IPS-20b (cell line): Measurements from ENCODE around the gene MAFG.

ENCODE experiments used
- H3K27ac ChIP-seq: one replicate; pipeline ENCODE4 v1.5.1; 2013; ENCODE audit warnings: low read length
- H3K27me3 ChIP-seq: 2 replicates; pipeline ENCODE4 v1.6.1; 2013; ENCODE audit warnings: mild to moderate bottlenecking, low read length, inconsistent platforms; ENCODE audit not compliant: insufficient read depth
- H3K36me3 ChIP-seq: 2 replicates; pipeline ENCODE4 v1.6.1; 2013; ENCODE audit warnings: low read depth, mild to moderate bottlenecking, inconsistent platforms, low read length, moderate library complexity; ENCODE audit not compliant: insufficient read depth
- H3K4me1 ChIP-seq: 2 replicates; pipeline ENCODE4 v1.6.1; 2013; ENCODE audit warnings: mild to moderate bottlenecking, control low read depth, inconsistent platforms, low read length, moderate library complexity; ENCODE audit not compliant: insufficient read depth
- H3K4me3 ChIP-seq: 2 replicates; pipeline ENCODE4 v1.5.1; 2013; ENCODE audit warnings: mild to moderate bottlenecking, low read length, inconsistent platforms
- H3K9ac ChIP-seq: 2 replicates; pipeline ENCODE4 v1.6.1; 2013; ENCODE audit warnings: low read depth, mild to moderate bottlenecking, inconsistent platforms, low read length, moderate library complexity
- H3K9me3 ChIP-seq: 2 replicates; pipeline ENCODE4 v1.6.1; 2013; ENCODE audit warnings: mild to moderate bottlenecking, low read depth, low read length, inconsistent platforms; ENCODE audit not compliant: insufficient read depth

The MAFG gene

DNA sequence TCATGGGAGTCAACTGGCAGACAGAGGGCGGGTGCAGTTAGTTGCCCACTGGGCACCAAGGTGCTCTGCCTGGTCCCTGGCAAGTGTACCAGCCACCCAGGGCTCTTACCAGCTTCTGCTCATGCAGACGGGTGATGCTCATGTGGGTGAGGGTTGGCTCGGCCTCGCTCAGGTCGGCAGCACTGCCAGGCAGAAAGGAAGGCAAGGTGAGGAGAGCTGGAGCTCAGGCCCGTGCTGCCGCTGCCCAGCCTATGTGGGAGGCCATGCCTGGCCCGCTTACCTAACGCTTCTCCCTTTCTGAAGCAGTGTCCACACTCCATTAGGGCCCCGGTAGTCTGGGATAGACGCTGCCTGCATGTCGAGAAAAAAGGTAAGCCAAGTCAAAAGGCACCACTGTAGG, 12.2 kb downstream of the MAFG start:
- no peaks in the 10 kb centered on the region for H3K9me3 ChIP-seq
- H3K27me3 ChIP-seq, result peaks cover 4% of the 10 kb centered on the region; the same call in 1 of the 2 replicates
- peaks cover 44% of the 10 kb centered on the region for H3K36me3 ChIP-seq
- peaks cover 6% of the 10 kb centered on the region; the same call in 1 of the 2 replicates for H3K4me1 ChIP-seq
- no peak overlapping the region for H3K9ac ChIP-seq
- no peak overlapping the region for H3K27ac ChIP-seq
- no peak overlapping the region for H3K4me3 ChIP-seq

DNA sequence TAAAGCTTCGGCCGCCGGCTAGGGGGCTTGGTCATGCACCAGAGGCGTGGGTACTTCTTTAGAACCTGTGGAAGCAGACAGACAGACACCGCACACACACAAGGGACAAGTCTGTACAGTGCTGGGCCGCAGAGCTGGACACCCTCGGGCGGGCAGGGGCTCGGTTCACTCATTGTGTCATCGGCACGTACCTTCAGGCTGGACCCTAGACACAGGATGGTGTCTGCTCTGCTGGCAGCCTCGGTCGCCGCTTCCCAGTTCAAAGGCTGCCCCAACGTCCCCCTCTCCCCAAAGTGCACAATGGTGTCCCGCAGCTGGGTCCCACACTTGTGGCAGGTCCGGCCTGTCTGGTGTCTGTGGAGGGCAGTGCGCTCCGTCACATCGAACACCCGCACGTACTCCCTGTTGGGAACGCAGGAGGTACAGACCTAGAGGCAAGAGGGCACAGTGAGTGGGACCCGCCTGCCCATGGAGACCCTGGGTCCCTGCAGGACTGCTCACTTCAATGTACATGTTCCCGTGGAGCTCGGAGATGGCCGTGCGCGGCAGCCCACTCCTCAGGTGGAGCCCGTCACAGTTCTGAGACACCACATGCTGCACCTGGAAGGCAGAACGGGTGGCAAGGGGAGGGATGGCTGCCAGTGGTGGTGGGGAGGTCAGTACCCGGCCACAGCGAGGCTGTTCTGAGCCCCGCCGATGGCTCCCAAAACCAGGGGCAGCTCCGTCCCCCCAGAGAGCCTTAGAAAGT, 13.3 kb downstream of the MAFG start:
- Histone ChIP-seq H3K9ac (no peak overlapping the region), H3K27me3 (peaks cover 6% of the 10 kb centered on the region; the same call in 1 of the 2 replicates), H3K4me3 (no peak overlapping the region), H3K4me1 (peaks cover 6% of the 10 kb centered on the region; the same call in 1 of the 2 replicates), H3K9me3 (no peaks in the 10 kb centered on the region), H3K27ac (no peak overlapping the region), H3K36me3 (peaks cover 35% of the 10 kb centered on the region)

DNA sequence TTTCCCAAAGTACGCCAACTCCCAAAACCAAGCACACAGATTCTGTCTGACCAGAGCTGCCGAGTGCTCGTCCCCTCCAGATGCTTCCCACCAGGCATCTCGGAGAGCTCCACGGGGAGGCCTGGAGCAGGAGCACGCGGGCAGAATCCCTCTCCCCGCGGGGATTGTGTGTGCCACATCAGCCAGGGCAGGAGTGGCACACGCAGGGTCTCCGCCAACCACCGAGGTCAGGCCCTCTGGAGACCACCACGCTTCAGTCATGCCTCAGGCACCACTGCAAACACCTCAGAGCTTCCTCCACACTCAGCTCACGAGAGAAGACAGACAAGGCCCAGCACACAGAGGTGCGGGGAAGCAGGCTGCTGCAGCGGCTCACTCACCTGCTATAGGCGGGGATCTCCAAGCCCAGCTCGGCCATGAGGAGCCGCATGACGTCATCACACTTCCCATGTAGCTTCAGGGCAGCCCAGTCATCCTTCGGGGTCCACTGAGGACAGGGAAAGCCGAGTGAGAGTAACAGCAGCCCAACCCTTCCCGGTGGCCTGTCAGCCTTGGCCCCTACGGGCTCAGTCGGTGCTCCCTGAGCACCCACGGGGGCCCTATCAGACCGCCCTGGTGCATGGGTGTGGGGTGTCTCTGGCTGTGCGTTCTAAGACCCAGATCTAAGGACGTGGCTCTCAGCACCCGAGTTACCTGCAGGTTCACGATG, 14.0 kb downstream of the MAFG start:
- Histone ChIP-seq H3K9me3 (no peaks in the 10 kb centered on the region), H3K4me3 (no peak overlapping the region), H3K4me1 (peaks cover 6% of the 10 kb centered on the region; the same call in 1 of the 2 replicates), H3K36me3 (peaks cover 29% of the 10 kb centered on the region), H3K27me3 (peaks cover 6% of the 10 kb centered on the region; the same call in 1 of the 2 replicates), H3K9ac (no peak overlapping the region), H3K27ac (no peak overlapping the region)

DNA sequence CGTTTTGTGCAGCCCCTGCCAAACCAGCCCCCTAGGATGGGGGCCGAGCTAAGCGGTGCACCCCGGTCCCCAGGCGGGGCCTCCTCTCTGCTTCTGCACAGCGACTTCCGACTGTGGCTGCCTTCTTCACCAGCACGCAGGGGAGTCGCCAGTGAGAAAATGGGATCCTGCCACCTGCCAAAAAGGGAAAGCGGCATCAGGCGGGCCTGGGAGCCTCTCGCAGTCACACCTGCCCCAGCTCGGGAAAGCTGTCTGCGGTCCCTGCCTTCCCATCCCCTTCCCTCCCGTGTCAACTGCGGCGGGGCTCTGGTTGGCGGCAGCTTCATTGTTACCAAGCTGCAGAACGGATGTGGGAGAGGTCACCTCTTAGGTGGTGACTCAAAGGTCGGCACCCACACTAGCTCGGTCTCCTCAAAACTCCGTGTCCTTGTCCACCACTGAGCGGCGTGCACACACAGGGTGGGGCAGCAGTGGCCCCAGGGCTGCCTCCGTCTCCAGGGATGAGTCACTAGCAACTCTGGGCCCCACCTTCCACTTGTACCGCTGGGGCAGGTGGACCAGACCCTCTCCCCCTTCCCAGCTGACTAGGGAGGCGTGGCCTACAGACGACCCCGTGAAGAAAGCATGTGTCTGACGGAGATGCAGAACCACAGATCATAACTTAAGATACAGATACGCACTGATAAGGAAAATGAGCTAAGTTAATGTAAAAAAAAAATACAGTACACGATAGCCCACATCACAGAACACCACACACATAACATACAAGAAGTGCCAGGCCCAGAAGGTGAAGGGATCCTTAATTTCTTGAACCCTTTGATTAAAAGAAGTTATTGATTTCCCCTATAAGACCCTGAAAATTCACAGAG, 14.9 kb downstream of the MAFG start:
- peaks cover 6% of the 10 kb centered on the region; the same call in 1 of the 2 replicates for H3K27me3 ChIP-seq
- H3K9ac ChIP-seq, result no peak overlapping the region
- H3K4me1 ChIP-seq, result peaks cover 6% of the 10 kb centered on the region; the same call in 1 of the 2 replicates
- H3K36me3 ChIP-seq, result peaks cover 32% of the 10 kb centered on the region
- no peak overlapping the region for H3K27ac ChIP-seq
- H3K9me3 ChIP-seq, result no peaks in the 10 kb centered on the region
- H3K4me3 ChIP-seq, result no peak overlapping the region

DNA sequence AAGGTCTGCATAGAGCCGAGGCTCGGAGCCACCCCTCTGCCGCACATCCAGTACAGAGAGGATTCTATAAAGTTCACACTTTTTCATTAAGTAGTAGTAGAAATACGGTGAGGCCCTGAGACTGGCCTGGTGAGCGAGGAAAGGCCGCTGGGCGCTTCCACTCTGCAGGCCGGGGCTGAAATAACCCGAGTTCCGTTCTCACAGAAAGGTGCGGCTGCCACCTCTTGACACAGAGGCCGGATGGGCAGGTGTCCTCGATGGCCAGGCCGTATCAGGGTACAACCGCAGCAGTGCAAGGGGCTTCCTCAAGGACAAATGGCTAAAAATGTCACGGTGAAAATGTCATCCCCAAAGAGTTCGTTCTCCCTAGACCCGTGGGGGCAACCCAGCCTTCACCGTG, 15.6 kb downstream of the MAFG start:
- Histone ChIP-seq H3K27ac (no peak overlapping the region), H3K9ac (no peak overlapping the region), H3K4me1 (peaks cover 3% of the 10 kb centered on the region; the same call in 1 of the 2 replicates), H3K9me3 (no peaks in the 10 kb centered on the region), H3K4me3 (peak overlapping the region; percentile 56; the same call in 1 of the 2 replicates), H3K36me3 (peaks cover 36% of the 10 kb centered on the region), H3K27me3 (peaks cover 6% of the 10 kb centered on the region; the same call in 1 of the 2 replicates)

DNA sequence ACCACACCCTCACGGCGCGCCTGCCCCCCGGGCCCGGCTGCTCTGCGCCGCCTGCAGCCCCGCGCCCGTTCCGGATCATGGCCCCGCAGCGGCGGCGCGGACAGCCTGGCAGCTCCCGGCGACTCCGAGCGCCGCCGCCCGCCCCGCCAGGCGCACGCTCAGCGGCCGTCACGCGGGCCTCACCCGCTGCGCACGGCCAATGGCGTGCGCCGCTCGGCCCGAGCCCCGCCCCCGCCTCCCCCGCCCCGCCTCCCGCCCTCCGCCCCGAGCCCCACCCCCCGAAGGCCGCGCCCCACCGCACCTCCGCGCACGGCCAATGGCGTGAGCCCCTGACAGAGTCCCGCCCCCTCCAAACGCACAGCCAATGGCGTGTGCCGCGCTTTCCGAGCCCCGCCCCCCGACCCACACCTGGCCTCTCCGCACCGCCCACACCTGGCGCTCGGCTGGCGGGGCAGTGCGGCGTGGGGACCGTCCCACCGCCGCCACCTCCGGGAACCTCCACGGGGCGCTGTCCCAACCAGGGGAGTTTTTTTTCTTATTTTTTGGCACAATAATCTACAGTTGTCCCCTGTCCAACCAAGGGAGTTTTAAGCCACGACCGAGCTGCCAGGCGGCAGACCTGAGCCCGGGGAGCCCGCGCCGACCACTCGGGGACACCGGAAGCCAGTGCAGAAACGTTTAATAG, 16.1 kb downstream of the MAFG start, which contains the start of gene PCYT2:
Gene PCYT2 (minus strand): TSS at position 123 of the 685 bp plus-strand sequence. CDS start 44 bp downstream, at position 79.
- Histone ChIP-seq H3K27ac (no peak within 1 kb of the TSS), H3K9me3 (no peaks in the 10 kb centered on the region), H3K4me1 (no peaks in the 10 kb centered on the region), H3K27me3 (peaks cover 6% of the 10 kb centered on the region; the same call in 1 of the 2 replicates), H3K9ac (peak within 1 kb of the TSS; percentile 68), H3K4me3 (peak within 1 kb of the TSS; percentile 82), H3K36me3 (peaks cover 36% of the 10 kb centered on the region)

DNA sequence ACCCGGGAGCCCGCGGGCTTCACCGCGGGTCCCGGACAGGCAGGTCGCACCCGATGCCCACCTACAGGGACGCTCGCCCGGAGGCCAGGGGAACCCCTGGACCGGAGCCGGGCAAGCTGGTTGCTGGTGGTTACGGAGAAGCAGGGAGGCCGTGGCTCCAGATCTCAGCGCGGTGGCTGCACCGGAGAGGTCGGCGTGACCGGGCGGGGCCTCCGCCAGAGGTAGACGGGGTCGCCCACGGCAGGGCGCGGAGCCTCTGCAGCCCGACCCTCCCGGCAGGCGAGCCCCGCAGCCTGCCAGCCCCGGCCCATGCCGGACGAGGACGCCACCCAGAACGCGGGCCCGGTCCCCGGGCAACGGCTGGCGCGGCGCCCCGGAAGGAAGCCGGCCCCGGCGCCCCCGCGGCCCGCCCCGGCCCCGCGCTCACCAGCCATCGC, 16.7 kb downstream of the MAFG start:
- Histone ChIP-seq H3K27ac (no peak overlapping the region), H3K36me3 (peaks cover 36% of the 10 kb centered on the region), H3K9me3 (no peaks in the 10 kb centered on the region), H3K27me3 (peaks cover 6% of the 10 kb centered on the region; the same call in 1 of the 2 replicates), H3K4me1 (no peaks in the 10 kb centered on the region), H3K4me3 (peak overlapping the region; percentile 82), H3K9ac (peak overlapping the region; percentile 68)

DNA sequence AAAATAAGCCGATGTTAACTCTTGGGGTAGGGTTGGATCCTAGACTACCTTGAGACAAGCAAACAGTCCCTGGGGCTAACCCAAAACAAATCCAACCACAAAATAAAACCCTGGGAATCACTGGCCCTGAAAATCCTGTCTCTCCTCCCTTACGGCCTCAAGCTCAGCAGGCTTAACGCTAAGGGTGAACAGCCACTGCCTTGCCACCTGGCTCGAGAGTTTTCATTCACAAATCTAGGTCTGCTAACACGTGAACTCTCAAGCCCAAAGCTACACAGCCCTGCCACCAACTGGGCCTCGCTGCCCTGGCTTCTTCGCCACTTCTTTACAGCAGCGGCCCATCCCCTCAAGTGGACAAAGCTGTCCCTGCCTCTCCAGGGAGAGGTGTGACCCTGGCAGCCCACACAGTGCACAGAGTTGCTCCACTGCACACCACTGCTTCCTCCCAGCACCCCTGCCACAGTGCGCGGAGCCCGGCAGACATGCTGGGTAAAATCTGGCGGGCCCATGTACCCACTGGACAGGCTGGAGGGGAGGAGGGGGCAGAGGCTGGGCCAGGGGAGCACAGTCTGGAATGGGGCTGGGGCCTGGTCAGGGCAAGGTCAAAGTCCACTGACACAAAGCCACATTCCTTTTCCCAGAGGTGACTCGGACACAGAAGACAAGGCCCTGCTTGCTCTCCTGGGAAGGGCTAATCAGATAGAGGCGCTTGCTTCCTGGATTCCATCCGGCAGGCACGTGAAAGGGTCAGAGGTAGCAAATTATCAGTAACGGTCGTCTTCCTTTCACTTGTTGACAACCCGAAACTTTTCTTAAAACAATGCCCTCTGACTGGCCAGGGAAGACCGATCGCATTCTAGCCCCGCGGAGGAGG, 17.3 kb downstream of the MAFG start:
- no peaks in the 10 kb centered on the region for H3K9me3 ChIP-seq
- H3K27ac ChIP-seq, result no peak overlapping the region

DNA sequence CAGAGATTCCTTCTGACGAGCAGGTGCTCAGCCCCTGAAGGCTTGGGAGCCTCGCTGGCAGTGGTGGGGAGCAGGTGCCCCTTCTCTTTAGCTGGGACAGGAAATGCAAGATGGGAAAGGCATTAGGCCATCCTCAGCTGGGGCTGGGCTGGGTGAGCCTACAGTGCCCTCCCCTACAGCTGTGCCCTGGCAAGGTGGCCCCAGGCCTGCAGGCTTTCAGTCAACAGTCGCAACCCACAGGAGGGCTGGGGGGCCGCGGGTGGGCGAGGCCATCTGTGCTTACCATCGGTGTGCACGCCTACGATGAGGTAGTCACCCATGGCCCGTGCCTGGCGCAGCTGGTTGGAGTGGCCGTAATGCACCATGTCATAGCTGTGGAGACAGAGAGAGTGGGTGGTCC, 18.3 kb downstream of the MAFG start:
- no peak overlapping the region for H3K4me3 ChIP-seq
- H3K4me1 ChIP-seq, result no peaks in the 10 kb centered on the region
- no peaks in the 10 kb centered on the region for H3K9me3 ChIP-seq
- H3K27ac ChIP-seq, result no peak overlapping the region
- no peak overlapping the region for H3K9ac ChIP-seq
- H3K36me3 ChIP-seq, result peaks cover 22% of the 10 kb centered on the region
- peaks cover 6% of the 10 kb centered on the region; the same call in 1 of the 2 replicates for H3K27me3 ChIP-seq

More for the DNA sequence above, 17.3 kb downstream of the MAFG start:
- peaks cover 32% of the 10 kb centered on the region for H3K36me3 ChIP-seq
- H3K4me1 ChIP-seq, result no peaks in the 10 kb centered on the region
- peak overlapping the region; percentile 82 for H3K4me3 ChIP-seq
- peaks cover 6% of the 10 kb centered on the region; the same call in 1 of the 2 replicates for H3K27me3 ChIP-seq
- peak overlapping the region; percentile 68; the same call in 1 of the 2 replicates for H3K9ac ChIP-seq

DNA sequence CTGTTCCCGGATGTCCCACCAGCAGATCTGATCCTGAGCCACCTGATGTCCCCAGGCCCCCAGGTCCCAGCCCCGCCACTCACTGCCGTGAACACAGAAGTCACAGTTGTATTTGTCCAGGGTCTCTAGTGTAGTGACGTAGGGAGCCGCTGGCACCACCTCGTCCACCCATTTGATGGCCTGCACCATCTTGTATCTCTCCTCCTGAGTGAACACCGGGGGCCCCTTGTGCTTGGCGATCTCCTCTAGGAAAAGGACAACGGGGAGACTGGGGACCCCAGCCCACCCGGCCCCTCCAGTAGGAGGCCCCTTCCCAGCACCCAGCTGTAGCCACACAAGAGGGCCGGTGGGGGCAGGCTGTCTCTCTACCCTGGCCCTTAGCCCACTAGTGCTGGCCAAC, 18.7 kb downstream of the MAFG start:
- Histone ChIP-seq H3K4me1 (no peaks in the 10 kb centered on the region), H3K27me3 (peaks cover 6% of the 10 kb centered on the region; the same call in 1 of the 2 replicates), H3K27ac (no peak overlapping the region), H3K9ac (no peak overlapping the region), H3K36me3 (peaks cover 18% of the 10 kb centered on the region; the same call in 1 of the 2 replicates), H3K9me3 (no peaks in the 10 kb centered on the region), H3K4me3 (no peak overlapping the region)
